Type B pancreatic cell (in vitro differentiated cells): ENCODE results near the gene RER1. TPM values are rescaled to one million over a fixed set of nuclear protein-coding genes. Genes with fewer than 3 reads are reported as not detected.

Experiments
- DNase-seq: peaks from one replicate; pipeline ENCODE4 v3.0.0; 2021; ENCODE audit warnings: mixed read lengths; ENCODE audit not compliant: unreplicated experiment; ENCODE audit errors: extremely low spot score
- H3K27ac Mint-ChIP-seq: 2 replicates; pipeline ENCODE4 v1.8.0; 2021; ENCODE audit warnings: mild to moderate bottlenecking, mixed read lengths
- H3K27me3 Mint-ChIP-seq: 2 replicates; pipeline ENCODE4 v1.8.0; 2021; ENCODE audit warnings: mixed read lengths
- H3K36me3 Mint-ChIP-seq: 2 replicates; pipeline ENCODE4 v1.8.0; 2021; ENCODE audit warnings: mixed read lengths
- H3K4me1 Mint-ChIP-seq: one replicate; pipeline ENCODE4 v1.8.0; 2021; ENCODE audit warnings: mixed read lengths; ENCODE audit not compliant: unreplicated experiment
- H3K4me3 Mint-ChIP-seq: 2 replicates; pipeline ENCODE4 v1.8.0; 2021; ENCODE audit warnings: mild to moderate bottlenecking, mixed read lengths
- H3K9me3 Mint-ChIP-seq: 2 replicates; pipeline ENCODE4 v1.8.0; 2021; ENCODE audit warnings: mixed read lengths
- CTCF ChIP-seq: fragments of 200-600 bp; sonication (generic); conservative IDR thresholded peaks from 2 replicates; pipeline ENCODE4 v1.5.0; 2021; ENCODE audit warnings: antibody characterized with exemption, mild to moderate bottlenecking
- total RNA-seq: library from RNA; stranded (reverse); gene quantifications from 2 replicates; pipeline ENCODE4 v1.2.1, GENCODE V29; 2021; ENCODE audit warnings: low replicate concordance

The RER1 gene
- total RNA-seq, 1 donor from 2014 or later = 126 TPM

- H3K9me3 Mint-ChIP-seq = no peaks in the 10 kb centered on the region
- no peak for DNase-seq
- H3K27me3 Mint-ChIP-seq = no peaks in the 10 kb centered on the region
- H3K4me1 Mint-ChIP-seq = no peaks in the 10 kb centered on the region
- no peak for TF ChIP-seq CTCF
- no peaks in the 10 kb centered on the region for H3K36me3 Mint-ChIP-seq
- H3K27ac Mint-ChIP-seq = no peak overlapping the region
- H3K4me3 Mint-ChIP-seq = no peak overlapping the region
Measured at GRCh38 chr1:2408859-2409276, 17.2 kb downstream of the RER1 start.

- Mint-ChIP-seq H3K27me3 (peaks cover 3% of the 10 kb centered on the region), H3K9me3 (no peaks in the 10 kb centered on the region), H3K4me3 (no peak overlapping the region), H3K4me1 (peaks cover 8% of the 10 kb centered on the region), H3K36me3 (no peaks in the 10 kb centered on the region), H3K27ac (no peak overlapping the region)
- no peak for TF ChIP-seq CTCF
- DNase-seq = no peak
Measured at GRCh38 chr1:2409745-2410144, 18.1 kb downstream of the RER1 start.

GRCh38 chr1:2411801-2412394 is 20.3 kb downstream of the RER1 start:
- Mint-ChIP-seq H3K4me3 (peak overlapping the region; percentile 92), H3K9me3 (no peaks in the 10 kb centered on the region), H3K27ac (peak overlapping the region; percentile 89), H3K36me3 (no peaks in the 10 kb centered on the region), H3K27me3 (peaks cover 9% of the 10 kb centered on the region), H3K4me1 (peaks cover 8% of the 10 kb centered on the region)
- no peak for DNase-seq
- no peak for TF ChIP-seq CTCF

GRCh38 chr1:2412395-2412772 is 20.7 kb downstream of the RER1 start, which contains the start of gene PEX10:
TSS of gene PEX10 (minus strand) at chr1:2412564. CDS start at chr1:2412502, 62 bp downstream.
- peak within 1 kb of the TSS; percentile 92 for H3K4me3 Mint-ChIP-seq
- peak; percentile 99 for DNase-seq
- H3K27ac Mint-ChIP-seq = peak within 1 kb of the TSS; percentile 89
- no peak for TF ChIP-seq CTCF
- no peaks in the 10 kb centered on the region for H3K9me3 Mint-ChIP-seq
- no peaks in the 10 kb centered on the region for H3K36me3 Mint-ChIP-seq
- H3K27me3 Mint-ChIP-seq = peaks cover 12% of the 10 kb centered on the region
- peaks cover 8% of the 10 kb centered on the region for H3K4me1 Mint-ChIP-seq

- Mint-ChIP-seq H3K27ac (no peak overlapping the region), H3K4me3 (peak overlapping the region; percentile 89), H3K36me3 (no peaks in the 10 kb centered on the region), H3K4me1 (peaks cover 8% of the 10 kb centered on the region), H3K27me3 (peaks cover 12% of the 10 kb centered on the region), H3K9me3 (no peaks in the 10 kb centered on the region)
- no peak for TF ChIP-seq CTCF
- no peak for DNase-seq
Measured at GRCh38 chr1:2412773-2413494, 21.3 kb downstream of the RER1 start.
